Upper lobe of left lung (tissue), 6 donors: Measurements from ENCODE around the gene POMGNT2. TPM values are rescaled to one million over a fixed set of nuclear protein-coding genes. Genes with fewer than 3 reads are reported as not detected.

Experiments used
- ATAC-seq, 2 donors: fragments of 200-7000 bp; cut with Tn5 transposase; one replicate each; pipeline ENCODE4 v1.9.1; 2022; ENCODE audit warnings: mild to moderate bottlenecking in 2 of 2, moderate library complexity in 2 of 2; ENCODE audit not compliant: low FRiP score in 2 of 2
- DNase-seq, 2 donors: peaks; one replicate each; pipeline ENCODE4 v3.0.0-alpha.2; 2019 to 2020
- H3K27ac ChIP-seq, 4 donors: fragments of 200-600 bp; sonication (generic); one replicate each; pipeline ENCODE4 v1.5.1; 2016 to 2019
- H3K27me3 ChIP-seq, 4 donors: fragments of 200-600 bp; sonication (generic); one replicate each; pipeline ENCODE4 v1.5.1; 2017 to 2019
- H3K36me3 ChIP-seq, 4 donors: fragments of 200-600 bp; sonication (generic); one replicate each; pipeline ENCODE4 v1.5.1; 2016 to 2019
- H3K4me1 ChIP-seq, 4 donors: fragments of 200-600 bp; sonication (generic); one replicate each; pipeline ENCODE4 v1.5.1; 2018 to 2019
- H3K4me3 ChIP-seq, 4 donors: fragments of 200-600 bp; sonication (generic); one replicate each; pipeline ENCODE4 v1.5.1; 2017 to 2019; ENCODE audit warnings: mild to moderate bottlenecking in 2 of 4, moderate library complexity in 1 of 4
- H3K9me3 ChIP-seq, 4 donors: fragments of 200-600 bp; sonication (generic); one replicate each; pipeline ENCODE4 v1.5.1; 2018 to 2019
- CTCF ChIP-seq, 6 experiments: fragments of 450-650 bp in 4 of 6; fragments of 200-600 bp in 2 of 6; sonication (generic) in 2 of 6; IDR thresholded peaks; one replicate each; pipeline ENCODE4 v1.5.1; 2016 to 2019; ENCODE audit warnings: antibody characterized with exemption in 6 of 6
- EP300 ChIP-seq, 4 donors: sonication (generic); formaldehyde crosslinking; IDR thresholded peaks; one replicate each; pipeline ENCODE4 v1.5.1; 2017; ENCODE audit warnings: antibody characterized with exemption in 4 of 4, control low read depth in 2 of 4
- POLR2A ChIP-seq, 4 donors: fragments of 450-650 bp; IDR thresholded peaks; one replicate each; pipeline ENCODE4 v1.5.1; 2016 to 2017; ENCODE audit warnings: antibody characterized with exemption in 4 of 4, mild to moderate bottlenecking in 2 of 4
- POLR2AphosphoS5 ChIP-seq, 2 donors: sonication (generic); formaldehyde crosslinking; IDR thresholded peaks; one replicate each; pipeline ENCODE4 v1.5.1; 2017; ENCODE audit warnings: antibody characterized with exemption in 2 of 2
- WGBS, 2 donors: methylation state at CpG; one replicate each; pipeline ENCODE4 v1.1.5; 2017 to 2018; 5-methylcytosine and 5-hydroxymethylcytosine counted together
- total RNA-seq, 6 donors: library from RNA; depleted of rRNA in 4 of 6; stranded (reverse); fragments of >200 nt in 4 of 6; gene quantifications; one replicate each; pipeline versions ENCODE4 v1.1.0 to v1.2.1, GENCODE V29; 2016 to 2021
- donor health status: DM: no; HTN: no; CAD: no; lungs with moderate emphysema.
- donor health status: DM: no; HTN: yes; CAD: no; lungs with severe emphysema.

Gene POMGNT2
- total RNA-seq, 6 donors from 2014 or later = 10.5 to 25.1 (median 14.1) TPM

- no peaks in the 10 kb centered on the region for H3K9me3 ChIP-seq
- no peaks in the 10 kb centered on the region for H3K36me3 ChIP-seq
Measured at GRCh38 chr3:43138488-43139231, 32.8 kb upstream of the POMGNT2 start.

DNA sequence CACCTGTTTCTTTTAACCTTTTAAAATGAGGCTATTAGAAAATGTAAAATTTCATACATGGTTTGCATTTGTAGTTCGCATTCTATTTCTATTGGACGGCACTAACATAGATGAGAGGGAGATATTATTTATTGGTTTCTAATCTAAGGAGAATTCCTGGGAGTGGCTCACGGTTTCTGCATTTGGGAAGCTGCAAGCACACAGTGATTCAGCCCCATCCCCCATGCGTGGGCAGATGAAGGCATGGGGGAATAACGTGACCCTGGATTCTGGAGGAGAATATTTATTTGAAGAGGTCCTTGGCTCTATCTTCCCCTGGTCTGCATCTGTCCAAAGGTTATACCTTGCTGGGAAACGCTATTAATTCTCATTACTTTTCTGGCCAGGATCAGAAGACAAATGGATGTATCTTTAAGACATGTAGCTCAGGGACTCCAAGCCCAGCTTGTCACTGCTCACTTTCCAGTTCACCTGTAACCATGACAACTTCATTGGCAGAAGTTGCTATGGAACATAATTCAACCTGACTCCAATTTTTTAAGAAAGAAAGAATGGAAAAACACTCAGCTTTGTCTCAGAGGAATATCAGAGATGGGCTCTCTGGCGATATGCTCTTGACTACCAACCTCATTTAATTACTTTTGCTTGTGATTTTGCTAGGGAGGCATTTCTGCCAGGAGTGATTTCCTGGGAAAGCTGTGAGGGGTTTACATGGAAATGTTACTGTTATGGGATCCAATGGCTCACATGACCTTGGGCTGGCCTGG lies 27.2 kb upstream of the POMGNT2 start:
- Histone ChIP-seq H3K9me3 (no peaks in the 10 kb centered on the region), H3K27ac (no peak overlapping the region), H3K4me3 (no peak overlapping the region), H3K4me1 (peaks cover 0 to under 1% (median 0%) of the 10 kb centered on the region in 4 donors), H3K27me3 (no peaks in the 10 kb centered on the region), H3K36me3 (no peaks in the 10 kb centered on the region)
- ATAC-seq = peak in 1 of 2 donors; percentile 34
- 77 to 85% methylated on average over 7 of the region's 7 CpGs for WGBS, 2 donors
- no peak for TF ChIP-seq POLR2A (IDR thresholded peaks at IDR 0.05)
- TF ChIP-seq EP300 (IDR thresholded peaks at IDR 0.05) = no peak
- TF ChIP-seq CTCF (IDR thresholded peaks at IDR 0.05) = no peak
- TF ChIP-seq POLR2AphosphoS5 (IDR thresholded peaks at IDR 0.05) = no peak
- no peak for DNase-seq

More at GRCh38 chr3:43138488-43139231, 32.8 kb upstream of the POMGNT2 start:
- DNase-seq = no peak
- Histone ChIP-seq H3K4me1 (no peaks in the 10 kb centered on the region), H3K4me3 (no peak overlapping the region), H3K27ac (no peak overlapping the region), H3K27me3 (no peaks in the 10 kb centered on the region)
- 69 to 81% methylated on average over 4 of the region's 4 CpGs for WGBS, 2 donors
- ATAC-seq = no peak
- TF ChIP-seq CTCF (IDR thresholded peaks at IDR 0.05) = no peak
- TF ChIP-seq POLR2AphosphoS5 (IDR thresholded peaks at IDR 0.05) = no peak
- no peak for TF ChIP-seq EP300 (IDR thresholded peaks at IDR 0.05)
- no peak for TF ChIP-seq POLR2A (IDR thresholded peaks at IDR 0.05)

- H3K27me3 ChIP-seq = no peaks in the 10 kb centered on the region
- ATAC-seq (no peak), DNase-seq (no peak)
- H3K4me3 ChIP-seq = no peak overlapping the region
- no peaks in the 10 kb centered on the region for H3K9me3 ChIP-seq
- TF ChIP-seq POLR2AphosphoS5 (IDR thresholded peaks at IDR 0.05) (no peak), EP300 (IDR thresholded peaks at IDR 0.05) (no peak), CTCF (IDR thresholded peaks at IDR 0.05) (no peak)
- H3K36me3 ChIP-seq = no peaks in the 10 kb centered on the region
- no peak overlapping the region for H3K27ac ChIP-seq
- H3K4me1 ChIP-seq = peaks cover 0 to 2% (median 0%) of the 10 kb centered on the region in 4 donors
- 88 to 90% methylated on average over 3 of the region's 3 CpGs for WGBS, 2 donors
Measured at GRCh38 chr3:43132193-43132592, 26.3 kb upstream of the POMGNT2 start.

- Histone ChIP-seq H3K27ac (no peak overlapping the region), H3K27me3 (no peaks in the 10 kb centered on the region), H3K36me3 (no peaks in the 10 kb centered on the region), H3K9me3 (peaks cover 0 to 7% (median 2%) of the 10 kb centered on the region in 4 donors), H3K4me1 (peaks cover 0 to 2% (median 0%) of the 10 kb centered on the region in 4 donors), H3K4me3 (no peak overlapping the region)
- no peak for DNase-seq
- TF ChIP-seq CTCF (IDR thresholded peaks at IDR 0.05) (no peak), POLR2A (IDR thresholded peaks at IDR 0.05) (no peak), POLR2AphosphoS5 (IDR thresholded peaks at IDR 0.05) (no peak), EP300 (IDR thresholded peaks at IDR 0.05) (no peak)
- no peak for ATAC-seq
Measured at GRCh38 chr3:43128464-43128863, 22.6 kb upstream of the POMGNT2 start.
